Panc1 (cell line): Measurements from ENCODE around the gene JAM2.

Experiments used
- CTCF ChIP-seq: fragments of 450-650 bp; IDR thresholded peaks from 2 replicates; pipeline ENCODE4 v1.5.1; 2017; ENCODE audit warnings: mild to moderate bottlenecking
- POLR2AphosphoS5 ChIP-seq: IDR thresholded peaks from 2 replicates; pipeline ENCODE4 v1.6.1; 2012; ENCODE audit warnings: mild to moderate bottlenecking, low read depth, low read length, moderate library complexity
- SIN3A ChIP-seq: IDR thresholded peaks from 2 replicates; pipeline ENCODE4 v1.6.1; 2012; ENCODE audit warnings: low read depth, mild to moderate bottlenecking, low read length, moderate library complexity, borderline replicate concordance; ENCODE audit not compliant: insufficient read depth

- TF ChIP-seq CTCF (no peak), SIN3A (no peak), POLR2AphosphoS5 (no peak)
Measured at GRCh38 chr21:25646474-25646873, 7.4 kb downstream of the JAM2 start.
